Measurements from ENCODE around the gene KIF13A. TPM values are rescaled to one million over a fixed set of nuclear protein-coding genes. Genes with fewer than 3 reads are reported as not detected.

Gene KIF13A
- total RNA-seq, 2 experiments from 2014 or later, result 0.91 to 1.4 TPM

DNA sequence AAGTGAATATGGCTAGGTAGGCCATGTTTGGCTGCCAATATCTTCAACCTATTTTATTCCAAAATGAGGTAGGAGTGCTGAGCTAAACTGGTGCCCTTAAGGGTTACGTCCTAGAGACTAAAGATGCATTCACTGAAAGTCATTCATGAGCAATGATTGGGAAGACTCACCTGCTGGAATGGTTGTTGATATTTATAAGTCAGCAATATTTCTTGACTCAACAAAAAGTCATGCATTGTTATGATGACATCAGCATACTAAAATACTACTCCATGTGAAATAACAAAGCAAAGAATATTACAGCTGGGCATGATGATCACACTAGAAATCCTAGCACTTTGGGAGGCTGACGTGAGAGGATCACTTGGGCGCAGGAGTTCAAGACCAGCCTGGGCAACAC lies 263.1 kb downstream of the KIF13A start:
- H3K27me3 ChIP-seq (ENCODE audit: control insufficient read depth in 1 of 2, insufficient read depth in 2 of 2, low read length in 2 of 2), result no peaks in the 10 kb centered on the region
- no peaks in the 10 kb centered on the region for H3K4me1 ChIP-seq (ENCODE audit: insufficient read depth, low read length)
- DNase-seq (no peak), ATAC-seq (ENCODE audit: poor library complexity) (no peak)
- TF ChIP-seq, protein P1, sequence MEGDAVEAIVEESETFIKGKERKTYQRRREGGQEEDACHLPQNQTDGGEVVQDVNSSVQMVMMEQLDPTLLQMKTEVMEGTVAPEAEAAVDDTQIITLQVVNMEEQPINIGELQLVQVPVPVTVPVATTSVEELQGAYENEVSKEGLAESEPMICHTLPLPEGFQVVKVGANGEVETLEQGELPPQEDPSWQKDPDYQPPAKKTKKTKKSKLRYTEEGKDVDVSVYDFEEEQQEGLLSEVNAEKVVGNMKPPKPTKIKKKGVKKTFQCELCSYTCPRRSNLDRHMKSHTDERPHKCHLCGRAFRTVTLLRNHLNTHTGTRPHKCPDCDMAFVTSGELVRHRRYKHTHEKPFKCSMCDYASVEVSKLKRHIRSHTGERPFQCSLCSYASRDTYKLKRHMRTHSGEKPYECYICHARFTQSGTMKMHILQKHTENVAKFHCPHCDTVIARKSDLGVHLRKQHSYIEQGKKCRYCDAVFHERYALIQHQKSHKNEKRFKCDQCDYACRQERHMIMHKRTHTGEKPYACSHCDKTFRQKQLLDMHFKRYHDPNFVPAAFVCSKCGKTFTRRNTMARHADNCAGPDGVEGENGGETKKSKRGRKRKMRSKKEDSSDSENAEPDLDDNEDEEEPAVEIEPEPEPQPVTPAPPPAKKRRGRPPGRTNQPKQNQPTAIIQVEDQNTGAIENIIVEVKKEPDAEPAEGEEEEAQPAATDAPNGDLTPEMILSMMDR (IDR thresholded peaks at IDR 0.05), result no peak
- ChIA-PET CTCF (no interaction called here), POLR2A (no interaction called here)
- H3K9me3 ChIP-seq (ENCODE audit: control insufficient read depth in 1 of 2, insufficient read depth in 1 of 2, low read length in 2 of 2), result no peaks in the 10 kb centered on the region
- H3K27me3 Mint-ChIP-seq, result no peaks in the 10 kb centered on the region
- H3K27ac ChIP-seq (ENCODE audit: low read depth in 1 of 2, low read length in 2 of 2), result no peak overlapping the region
- no peak overlapping the region for H3K4me3 Mint-ChIP-seq
- no peaks in the 10 kb centered on the region for H3K36me3 ChIP-seq (ENCODE audit: insufficient read depth, low read length)
- intact Hi-C loops (cut with DNase I, micrococcal nuclease), result no loop called here
- no peak overlapping the region for H3K4me3 ChIP-seq (ENCODE audit: low read length)
- no peak overlapping the region for H3K27ac Mint-ChIP-seq
- no peaks in the 10 kb centered on the region for H3K36me3 Mint-ChIP-seq (ENCODE audit: low read depth)
- H3K4me1 Mint-ChIP-seq (ENCODE audit: low read depth), result no peaks in the 10 kb centered on the region
- no peaks in the 10 kb centered on the region for H3K9me3 Mint-ChIP-seq

DNA sequence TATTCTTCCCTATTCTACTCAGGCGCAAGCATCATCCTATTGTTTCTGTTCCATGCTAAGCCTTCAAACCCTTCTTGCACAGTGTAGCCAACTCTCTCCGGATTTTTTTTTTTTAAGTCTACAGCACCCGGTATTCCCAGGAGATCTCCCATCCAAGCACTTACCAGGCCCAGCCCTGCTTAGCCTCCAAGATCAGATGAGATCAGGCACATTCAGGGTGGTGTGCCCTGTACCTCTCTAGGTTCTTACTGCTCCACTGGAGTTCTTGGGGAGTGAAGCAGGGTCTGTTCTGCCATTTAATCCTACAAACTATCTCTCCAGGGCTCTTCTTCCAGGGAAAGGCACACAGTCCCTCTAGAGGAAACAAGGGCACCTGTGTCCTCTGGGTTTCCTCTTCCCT lies 265.8 kb downstream of the KIF13A start:
- DNase-seq (no peak), ATAC-seq (ENCODE audit: poor library complexity) (no peak)
- CTCF ChIA-PET, result interaction anchor here (0.7 kb wide), 1 partner anchor 1053 kb away, joined by 3 read pairs; no protein-coding TSS in a partner anchor
- Histone ChIP-seq H3K27me3 (ENCODE audit: control insufficient read depth in 1 of 2, insufficient read depth in 2 of 2, low read length in 2 of 2) (no peaks in the 10 kb centered on the region), H3K4me1 (ENCODE audit: insufficient read depth, low read length) (no peaks in the 10 kb centered on the region), H3K9me3 (ENCODE audit: control insufficient read depth in 1 of 2, insufficient read depth in 1 of 2, low read length in 2 of 2) (no peaks in the 10 kb centered on the region), H3K27ac (ENCODE audit: low read depth in 1 of 2, low read length in 2 of 2) (no peak overlapping the region), H3K4me3 (ENCODE audit: low read length) (no peak overlapping the region), H3K36me3 (ENCODE audit: insufficient read depth, low read length) (no peaks in the 10 kb centered on the region)
- no peak overlapping the region for H3K4me3 Mint-ChIP-seq
- POLR2A ChIA-PET, result no interaction called here
- intact Hi-C loops (cut with DNase I, micrococcal nuclease), result no loop called here
- H3K4me1 Mint-ChIP-seq (ENCODE audit: low read depth), result no peaks in the 10 kb centered on the region
- no peaks in the 10 kb centered on the region for H3K36me3 Mint-ChIP-seq (ENCODE audit: low read depth)
- TF ChIP-seq, protein P1 (IDR thresholded peaks at IDR 0.05), result no peak
- H3K27ac Mint-ChIP-seq, result no peak overlapping the region
- no peaks in the 10 kb centered on the region for H3K9me3 Mint-ChIP-seq
- no peaks in the 10 kb centered on the region for H3K27me3 Mint-ChIP-seq

DNA sequence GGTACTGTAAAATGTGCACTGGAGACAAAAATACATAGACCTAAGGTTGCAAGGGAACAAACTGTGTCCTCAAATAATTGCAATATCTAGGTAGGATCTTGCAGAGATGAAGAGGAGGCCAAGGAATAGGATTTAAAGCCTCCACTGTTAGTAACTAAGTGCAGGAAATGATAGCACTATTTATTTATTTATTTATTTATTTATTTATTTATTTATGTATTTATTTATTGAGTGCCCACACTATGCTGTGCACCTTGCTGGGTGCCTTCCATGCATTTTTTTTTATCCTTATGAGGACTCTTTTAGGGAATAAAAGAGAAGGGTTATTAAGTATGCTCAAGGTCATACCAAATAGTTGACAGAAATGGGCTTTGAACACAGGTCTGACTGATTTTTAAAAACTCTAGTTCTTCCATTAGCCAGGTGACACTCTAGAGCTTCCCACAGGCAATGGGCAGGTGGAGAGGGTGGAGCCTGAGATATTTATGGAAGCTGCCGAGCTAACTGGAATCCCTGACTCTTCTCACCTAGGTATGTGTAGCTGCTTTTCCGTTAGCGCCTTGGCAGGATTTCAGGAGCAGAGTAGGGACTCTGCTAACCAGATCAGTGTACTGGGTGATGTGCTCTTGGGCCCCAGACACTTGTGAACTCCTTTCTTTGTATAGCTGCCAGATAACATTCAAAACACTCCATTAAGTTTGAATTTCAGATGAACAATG lies 268.0 kb downstream of the KIF13A start:
- intact Hi-C loops (cut with DNase I, micrococcal nuclease), result no loop called here
- no peak overlapping the region for H3K4me3 Mint-ChIP-seq
- no peaks in the 10 kb centered on the region for H3K27me3 ChIP-seq (ENCODE audit: control insufficient read depth in 1 of 2, insufficient read depth in 2 of 2, low read length in 2 of 2)
- no peaks in the 10 kb centered on the region for H3K9me3 ChIP-seq (ENCODE audit: control insufficient read depth in 1 of 2, insufficient read depth in 1 of 2, low read length in 2 of 2)
- ChIA-PET CTCF (no interaction called here), POLR2A (no interaction called here)
- no peaks in the 10 kb centered on the region for H3K9me3 Mint-ChIP-seq
- no peak for ATAC-seq (ENCODE audit: poor library complexity)
- H3K4me1 Mint-ChIP-seq (ENCODE audit: low read depth), result peaks cover 4% of the 10 kb centered on the region
- H3K27ac ChIP-seq (ENCODE audit: low read depth in 1 of 2, low read length in 2 of 2), result no peak overlapping the region
- TF ChIP-seq, protein P1 (IDR thresholded peaks at IDR 0.05), result no peak
- no peak overlapping the region for H3K27ac Mint-ChIP-seq
- H3K36me3 Mint-ChIP-seq (ENCODE audit: low read depth), result no peaks in the 10 kb centered on the region
- no peaks in the 10 kb centered on the region for H3K27me3 Mint-ChIP-seq
- H3K36me3 ChIP-seq (ENCODE audit: insufficient read depth, low read length), result no peaks in the 10 kb centered on the region
- H3K4me1 ChIP-seq (ENCODE audit: insufficient read depth, low read length), result peaks cover 6% of the 10 kb centered on the region
- H3K4me3 ChIP-seq (ENCODE audit: low read length), result no peak overlapping the region
- no peak for DNase-seq

All from CD4-positive, alpha-beta T cell (primary cell).